ENCODE results near the gene RNASE13.

- TF ChIP-seq CTCF (conservative IDR thresholded peaks at IDR 0.05; ENCODE audit: low read depth, low read length) (no peak), EZH2 (IDR thresholded peaks at IDR 0.05; ENCODE audit: borderline replicate concordance, low read depth, low read length, poor library complexity, severe bottlenecking) (no peak)
These were observed 18.0 kb downstream of the RNASE13 start for GRCh38 chr14:21016413-21017190.
